ENCODE measurements around the gene FXYD1. TPM values are rescaled to one million over a fixed set of nuclear protein-coding genes. Genes with fewer than 3 reads are reported as not detected.

The FXYD1 gene
- total and polyA plus RNA-seq, 12 donors, result 251 to 819 (median 578) TPM

DNA sequence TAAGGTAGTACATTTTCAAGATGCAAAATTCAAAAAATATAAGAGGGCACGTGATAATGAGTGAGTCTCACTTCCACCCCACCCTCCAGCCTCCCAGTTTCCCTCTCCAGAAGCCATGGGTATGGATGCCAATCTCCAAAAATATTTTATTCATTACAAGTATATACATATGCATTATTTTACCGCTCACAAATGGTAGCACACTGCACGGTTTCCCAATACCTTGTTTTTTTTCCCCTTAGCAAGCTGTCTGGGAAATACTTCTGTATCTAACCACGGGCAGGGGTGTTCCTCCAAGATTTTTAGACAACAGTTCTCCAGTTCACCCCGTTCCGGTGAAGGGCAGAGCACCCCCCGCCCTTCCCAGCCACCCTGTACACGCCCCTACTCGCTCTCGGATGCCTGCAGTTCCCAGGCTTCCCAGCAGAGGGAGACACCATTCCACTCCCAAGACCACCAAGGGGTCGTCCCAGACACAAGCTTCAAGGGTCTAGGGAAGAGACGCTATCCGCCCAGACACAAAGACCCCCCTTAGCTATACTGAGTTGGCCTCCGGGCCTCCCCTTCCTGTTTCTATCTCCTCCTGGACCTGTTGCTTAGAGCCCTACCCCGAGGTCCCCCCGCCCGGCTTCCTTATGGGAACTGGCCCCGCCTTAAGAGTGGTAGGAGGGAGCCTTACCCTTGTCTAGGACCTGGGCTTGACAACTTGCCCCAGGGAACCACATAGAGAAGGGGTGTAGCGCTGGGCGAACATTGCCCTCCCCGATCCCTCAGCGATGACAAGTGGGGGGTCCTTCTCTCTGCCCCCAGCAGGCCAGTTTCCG lies 24.1 kb upstream of the FXYD1 start:
- Histone ChIP-seq H3K36me3 (no peaks in the 10 kb centered on the region), H3K27ac (peak overlapping the region in 2 of 10 donors; percentile 0 to 4), H3K4me3 (peak overlapping the region in 9 of 10 donors; percentile 12 to 45 (median 36)), H3K9me3 (no peaks in the 10 kb centered on the region), H3K27me3 (peaks cover 0 to 3% (median 0%) of the 10 kb centered on the region in 7 donors), H3K4me1 (peaks cover 4 to 21% (median 12%) of the 10 kb centered on the region in 9 donors)
- DNase-seq, result peak; percentile 63 to 79
- 8 to 9% methylated on average over 23 of the region's 23 CpGs for WGBS, 2 donors
- intact Hi-C loops (cut with DNase I), result loop anchor here in 4 of 10 donors (1.0 to 2.0 kb wide), 3 partner anchors 20 to 23 kb away; partner anchors contain the start of gene LGI4 (in 3 of the 4)
- TF ChIP-seq, protein P1, sequence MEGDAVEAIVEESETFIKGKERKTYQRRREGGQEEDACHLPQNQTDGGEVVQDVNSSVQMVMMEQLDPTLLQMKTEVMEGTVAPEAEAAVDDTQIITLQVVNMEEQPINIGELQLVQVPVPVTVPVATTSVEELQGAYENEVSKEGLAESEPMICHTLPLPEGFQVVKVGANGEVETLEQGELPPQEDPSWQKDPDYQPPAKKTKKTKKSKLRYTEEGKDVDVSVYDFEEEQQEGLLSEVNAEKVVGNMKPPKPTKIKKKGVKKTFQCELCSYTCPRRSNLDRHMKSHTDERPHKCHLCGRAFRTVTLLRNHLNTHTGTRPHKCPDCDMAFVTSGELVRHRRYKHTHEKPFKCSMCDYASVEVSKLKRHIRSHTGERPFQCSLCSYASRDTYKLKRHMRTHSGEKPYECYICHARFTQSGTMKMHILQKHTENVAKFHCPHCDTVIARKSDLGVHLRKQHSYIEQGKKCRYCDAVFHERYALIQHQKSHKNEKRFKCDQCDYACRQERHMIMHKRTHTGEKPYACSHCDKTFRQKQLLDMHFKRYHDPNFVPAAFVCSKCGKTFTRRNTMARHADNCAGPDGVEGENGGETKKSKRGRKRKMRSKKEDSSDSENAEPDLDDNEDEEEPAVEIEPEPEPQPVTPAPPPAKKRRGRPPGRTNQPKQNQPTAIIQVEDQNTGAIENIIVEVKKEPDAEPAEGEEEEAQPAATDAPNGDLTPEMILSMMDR (IDR thresholded peaks at IDR 0.05), result peak; percentile 95 to 99 (median 97)
- ATAC-seq, result peak; percentile 74 to 85 (median 78)

DNA sequence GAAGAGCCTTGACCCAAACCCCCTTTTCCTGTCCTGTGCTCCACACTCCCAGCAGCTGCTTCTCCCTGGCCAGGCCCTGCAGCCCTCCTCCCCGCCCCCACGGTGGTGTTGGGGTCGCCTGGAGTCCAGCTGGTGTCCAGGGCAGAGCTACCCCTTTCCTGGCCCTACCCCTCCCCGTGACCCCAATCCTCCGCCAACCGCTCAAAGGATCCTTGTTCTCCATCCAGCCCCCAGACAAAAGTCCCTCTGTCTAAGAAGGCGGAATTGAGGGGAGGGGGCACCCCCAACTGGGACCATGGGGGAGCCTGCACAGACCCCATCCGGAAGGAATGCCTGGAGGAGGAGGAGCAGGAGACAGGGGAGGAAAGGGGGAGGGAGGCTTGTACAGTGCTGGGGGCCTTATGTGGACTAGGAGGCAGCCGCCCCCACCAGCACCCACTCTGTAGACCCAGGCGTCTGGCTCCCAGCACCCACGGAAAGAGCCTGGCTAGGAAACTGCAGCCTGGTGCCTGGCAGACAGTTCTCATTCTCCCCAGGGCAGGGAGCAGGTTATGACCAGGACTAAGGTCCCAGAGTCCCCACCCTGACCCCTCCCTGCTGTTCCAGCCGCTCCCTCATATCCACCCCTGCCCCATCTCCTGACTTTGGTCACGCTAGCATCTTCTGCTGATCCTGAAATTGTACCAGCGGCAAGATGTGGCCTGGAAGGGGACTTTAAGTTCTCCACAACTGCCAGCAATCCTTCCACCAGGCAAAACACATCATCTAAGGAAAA lies 23.3 kb upstream of the FXYD1 start, which contains the start of gene FXYD3:
Gene FXYD3 (plus strand): TSS at position 647 of the 775 bp plus-strand sequence. CDS start 3,554 bp downstream, outside the sequence.
- intact Hi-C loops (cut with DNase I), result loop anchor here in 2 of 10 donors (2.0 kb wide), 1 partner anchor 19 kb away; the partner anchor contains the start of gene LGI4 (in 2 of the 2)
- Histone ChIP-seq H3K9me3 (no peaks in the 10 kb centered on the region), H3K36me3 (no peaks in the 10 kb centered on the region), H3K4me3 (peak within 1 kb of the TSS in 9 of 10 donors; percentile 12 to 45 (median 36)), H3K27me3 (no peaks in the 10 kb centered on the region), H3K27ac (peak within 1 kb of the TSS in 3 of 10 donors; percentile 0 to 10 (median 4)), H3K4me1 (peaks cover 4 to 21% (median 12%) of the 10 kb centered on the region in 9 donors)
- TF ChIP-seq, protein P1 (IDR thresholded peaks at IDR 0.05), result no peak
- 59 to 71% methylated on average over 14 of the region's 14 CpGs for WGBS, 2 donors
- ATAC-seq (peak; percentile 8 to 49 (median 24)), DNase-seq (no peak)

DNA sequence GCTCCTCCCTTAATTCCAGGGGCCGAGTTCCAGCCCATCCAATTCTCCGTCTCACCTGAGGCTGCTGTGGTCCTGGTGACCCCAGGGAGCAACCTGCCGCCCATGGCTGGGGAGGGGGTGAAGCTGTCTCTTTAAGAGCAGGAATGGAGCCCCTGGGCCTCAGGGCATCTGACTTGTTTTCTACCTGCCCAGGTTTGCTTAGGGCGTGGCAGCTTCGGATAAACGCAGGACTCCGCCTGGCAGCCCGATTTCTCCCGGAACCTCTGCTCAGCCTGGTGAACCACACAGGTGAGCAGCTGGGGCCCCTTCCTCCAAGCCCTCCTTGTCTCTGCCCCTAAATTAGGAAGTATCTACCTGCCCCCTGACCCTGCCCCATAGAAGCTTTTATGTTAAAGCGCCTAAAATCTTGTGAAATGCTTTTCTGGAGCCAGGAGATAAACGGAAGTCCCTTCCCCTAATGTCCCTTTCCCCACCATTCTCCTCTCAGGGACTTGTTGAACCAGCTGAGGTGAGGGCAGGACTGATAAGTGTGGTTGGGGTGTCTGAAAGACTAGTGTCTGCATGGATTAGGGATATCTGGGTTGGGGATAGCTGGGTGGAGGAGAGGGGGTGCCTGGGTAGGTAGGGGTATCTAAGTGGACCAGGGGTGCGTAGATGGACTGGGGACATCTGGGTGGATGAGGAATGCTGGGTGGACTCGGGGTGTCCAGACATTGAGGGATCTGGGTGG lies 22.4 kb upstream of the FXYD1 start:
- TF ChIP-seq, protein P1 (IDR thresholded peaks at IDR 0.05), result no peak
- Histone ChIP-seq H3K36me3 (no peaks in the 10 kb centered on the region), H3K9me3 (no peaks in the 10 kb centered on the region), H3K4me3 (no peak overlapping the region), H3K27me3 (no peaks in the 10 kb centered on the region), H3K27ac (peak overlapping the region in 1 of 10 donors; percentile 10), H3K4me1 (peaks cover 4 to 28% (median 12%) of the 10 kb centered on the region in 9 donors)
- DNase-seq (no peak), ATAC-seq (no peak)
- WGBS, 2 donors, result 85 to 86% methylated on average over 13 of the region's 13 CpGs
- intact Hi-C loops (cut with DNase I), result no loop called here

Data from heart right ventricle (tissue), 16 donors.